HG02642 (cell line): ENCODE measurements around the gene SIGMAR1.
A peak's percentile ranks its signal among the peaks of the same experiment; 100 is the strongest.

Source experiments
- ATAC-seq: cut with Tn5 transposase; IDR thresholded peaks from one replicate; pipeline ENCODE4 v1.9.1; 2021; ENCODE audit warnings: mild to moderate bottlenecking; ENCODE audit not compliant: unreplicated experiment, poor library complexity

SIGMAR1 gene

DNA sequence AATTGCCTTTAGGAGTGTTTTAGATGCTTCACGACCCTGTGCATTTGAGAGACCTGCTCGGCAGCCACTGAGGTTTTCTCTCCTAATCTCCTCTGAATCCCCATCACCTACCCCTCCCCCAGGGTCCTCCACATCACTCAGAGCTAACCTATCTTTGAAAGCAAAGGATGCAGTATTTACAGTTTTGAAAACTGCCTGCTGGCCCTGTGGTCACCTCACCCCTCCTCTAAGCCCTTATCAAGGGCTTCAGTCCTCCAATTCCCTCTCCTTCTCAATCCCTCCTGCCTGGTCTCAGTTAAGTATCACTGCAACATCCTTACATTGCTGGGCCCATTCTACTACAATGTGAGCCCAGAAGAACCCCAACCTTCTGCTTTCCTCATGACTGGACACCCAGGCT, 30.3 kb downstream of the SIGMAR1 start:
- no peak for ATAC-seq

DNA sequence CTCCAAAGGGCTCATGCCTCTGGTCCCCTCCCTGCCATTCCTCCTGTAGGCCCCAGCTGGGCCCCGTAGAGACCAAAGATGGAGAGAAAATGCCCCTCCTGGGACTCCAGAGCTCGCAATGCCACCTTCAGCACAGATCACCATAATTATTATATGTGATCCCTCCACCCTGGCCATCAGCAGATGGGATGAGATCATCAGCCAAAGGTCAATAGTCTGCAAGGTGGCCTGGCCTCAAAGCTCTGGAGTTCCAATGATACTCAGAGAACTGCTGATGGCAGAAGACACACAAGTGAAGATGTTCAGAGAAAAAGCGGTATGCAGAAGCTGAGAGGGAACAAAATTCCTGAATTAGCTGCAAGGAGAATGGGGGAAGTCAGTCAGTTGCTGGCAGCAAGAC, 30.7 kb downstream of the SIGMAR1 start:
- ATAC-seq: no peak

DNA sequence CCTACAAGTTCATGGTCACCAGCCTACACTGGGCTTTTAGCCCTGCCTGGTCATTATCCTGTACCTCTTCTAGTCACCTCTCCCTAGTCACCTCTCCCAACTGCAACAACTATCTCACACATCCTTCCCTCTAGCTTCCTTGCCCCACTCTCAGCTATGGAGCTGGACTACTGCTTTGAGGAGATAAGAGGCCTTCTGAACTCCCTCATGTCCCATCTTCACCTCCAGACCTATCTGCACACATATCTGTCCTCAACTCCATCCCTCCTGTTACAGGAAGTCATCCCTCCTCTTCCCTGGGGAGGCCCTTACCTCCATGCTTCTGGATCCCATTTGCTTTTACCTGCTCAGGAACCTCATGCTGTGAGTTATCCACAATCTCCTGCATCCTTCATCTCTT, 31.4 kb downstream of the SIGMAR1 start:
- ATAC-seq: no peak

DNA sequence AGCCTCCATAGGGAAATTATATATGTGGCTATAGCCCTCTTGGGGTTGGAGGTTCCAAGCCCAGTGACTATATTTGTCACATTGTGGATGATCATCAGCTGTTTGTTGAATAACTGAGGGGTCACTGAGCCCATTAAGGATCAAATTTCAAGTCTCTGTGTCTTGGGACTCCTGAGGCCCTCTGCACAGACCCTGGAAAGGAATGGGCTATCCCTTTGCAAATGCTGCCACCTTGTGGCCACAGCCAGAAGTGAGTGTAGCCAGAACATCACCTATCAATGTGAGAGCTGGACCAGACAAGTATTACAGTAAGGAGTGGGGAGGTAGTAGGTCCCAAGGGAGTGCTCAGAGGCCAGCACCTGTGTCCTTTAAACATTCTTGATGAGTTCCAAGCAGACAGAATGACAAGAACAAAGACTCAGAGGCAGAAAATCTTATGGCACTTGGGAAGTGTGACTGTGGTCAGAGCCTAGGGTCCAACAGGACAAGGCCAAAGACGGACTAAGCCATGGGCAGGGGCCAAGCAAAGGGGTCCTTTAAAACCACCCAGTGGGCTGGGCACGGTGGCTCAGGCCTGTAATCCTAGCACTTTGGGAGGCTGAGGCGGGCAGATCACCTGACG, 33.9 kb downstream of the SIGMAR1 start:
- peak; percentile 66 for ATAC-seq

DNA sequence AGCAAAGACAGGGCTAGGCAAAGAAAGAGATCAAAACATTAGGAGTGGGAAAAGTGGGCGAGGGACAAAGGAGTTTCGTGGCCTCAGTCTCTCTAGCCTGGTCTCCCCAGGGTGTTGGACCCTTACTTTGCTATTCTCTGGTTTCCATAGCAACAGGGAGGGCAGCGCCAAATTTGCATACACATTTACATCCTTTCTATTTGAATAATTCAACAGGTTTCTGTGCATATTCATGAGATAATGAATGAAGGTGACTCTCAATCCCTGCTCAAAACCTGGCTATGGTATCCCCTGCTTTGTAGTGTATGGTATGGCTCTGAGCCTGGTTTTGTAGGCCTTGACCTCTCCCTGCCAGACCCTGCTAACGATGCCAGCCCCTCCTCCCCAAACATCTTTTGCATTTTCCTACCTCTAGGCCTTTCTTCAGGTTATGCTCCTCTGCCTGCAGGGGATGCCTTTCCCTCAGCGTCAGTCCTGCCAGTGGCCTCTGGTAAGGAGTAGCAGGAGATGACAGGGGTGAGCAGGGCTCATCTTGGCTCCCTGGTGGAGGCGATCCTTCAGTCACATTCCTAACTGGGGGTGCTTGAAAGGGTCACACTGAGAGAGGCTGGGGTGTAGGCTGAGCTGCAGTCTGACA, 35.5 kb downstream of the SIGMAR1 start:
- no peak for ATAC-seq

DNA sequence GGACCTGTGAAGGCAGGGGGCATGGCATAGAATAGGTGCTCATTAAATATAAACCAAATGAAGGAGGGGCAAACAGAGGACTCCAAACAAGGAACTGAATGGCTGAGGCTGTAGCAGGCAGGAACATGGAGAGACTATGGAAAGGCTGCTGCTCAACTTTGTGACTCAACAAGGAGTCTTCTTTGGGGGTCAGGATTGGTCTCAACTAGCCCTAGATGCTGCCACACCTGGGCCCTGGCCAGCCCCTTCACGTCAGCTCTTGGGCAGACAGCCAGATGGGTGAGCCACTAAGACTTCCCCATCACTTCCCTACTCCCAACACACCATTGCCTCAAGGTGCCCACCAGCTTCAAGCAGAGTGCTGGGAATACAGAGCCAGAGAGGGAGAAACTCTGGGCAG, 36.7 kb downstream of the SIGMAR1 start:
- no peak for ATAC-seq

DNA sequence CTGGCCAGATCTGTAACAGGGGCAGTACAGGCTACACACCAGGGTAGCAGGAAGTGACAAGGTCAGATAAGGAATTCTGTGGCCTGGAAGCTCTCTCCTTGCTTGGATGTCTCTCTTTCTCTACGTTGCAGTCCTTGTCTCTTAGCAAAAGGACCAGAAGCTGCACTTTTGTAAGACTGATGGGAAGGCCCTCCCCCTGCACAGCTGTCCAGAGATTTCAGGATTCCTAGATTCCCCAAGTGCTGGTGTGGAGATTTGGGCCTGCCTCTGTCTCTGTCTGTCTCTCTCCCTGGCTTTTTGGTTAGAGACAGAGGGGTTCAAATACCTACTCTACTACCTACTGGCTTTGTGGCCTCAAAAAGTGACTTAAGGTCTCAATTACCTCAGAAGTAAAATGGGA, 38.0 kb downstream of the SIGMAR1 start:
- ATAC-seq: no peak

DNA sequence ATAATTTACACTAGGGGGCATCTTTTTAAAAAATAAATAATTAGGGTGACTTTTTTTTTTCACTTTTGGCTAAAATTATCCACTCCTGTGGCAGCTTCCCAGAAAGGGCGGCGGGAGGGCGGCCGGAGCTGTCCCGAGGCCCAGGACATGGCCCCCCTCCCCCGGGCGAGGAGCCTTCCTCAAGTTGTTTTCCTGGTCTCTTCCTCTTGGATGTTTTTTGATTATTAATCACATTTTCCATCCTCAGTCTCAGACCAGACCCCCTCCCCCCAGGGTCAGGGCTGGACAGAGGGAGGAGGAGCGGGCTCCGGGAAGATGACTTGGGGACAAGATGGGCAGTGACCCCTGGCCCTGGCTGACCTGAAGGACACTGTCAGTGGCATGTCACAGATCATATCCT, 43.4 kb downstream of the SIGMAR1 start:
- ATAC-seq: no peak

DNA sequence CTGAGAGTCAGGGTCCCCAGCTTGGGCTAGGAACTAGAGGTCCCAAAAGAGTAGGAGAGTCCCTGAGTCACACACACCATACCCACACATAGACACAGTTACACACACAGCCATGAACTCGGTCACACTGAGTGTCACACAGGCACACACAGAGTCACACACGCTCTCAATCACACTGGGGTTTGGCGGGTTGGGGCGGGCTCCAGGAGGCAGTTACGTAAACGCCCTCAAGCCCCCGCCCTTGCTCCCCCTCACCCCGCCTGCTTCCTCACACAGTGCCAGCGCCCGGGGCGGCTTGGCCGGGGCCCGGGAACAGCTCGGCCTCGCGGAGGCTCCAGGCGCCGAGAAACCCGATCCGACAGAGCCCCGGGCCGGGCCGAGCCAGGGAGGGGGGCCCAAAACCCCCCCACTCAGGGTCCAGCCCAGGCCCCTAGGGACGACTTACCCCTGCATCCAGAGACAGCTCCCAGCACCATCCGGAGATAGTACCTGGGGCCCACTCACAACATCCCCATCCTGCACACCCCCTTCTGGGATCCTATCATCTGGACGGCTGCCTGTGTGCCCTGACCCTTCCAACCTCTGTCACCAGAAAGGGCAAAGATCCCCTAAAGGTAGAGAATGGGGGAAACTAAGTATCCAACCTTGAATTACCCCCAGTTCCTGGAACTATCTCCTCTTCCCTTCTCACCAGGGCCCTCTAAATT, 44.5 kb downstream of the SIGMAR1 start:
- ATAC-seq: no peak

DNA sequence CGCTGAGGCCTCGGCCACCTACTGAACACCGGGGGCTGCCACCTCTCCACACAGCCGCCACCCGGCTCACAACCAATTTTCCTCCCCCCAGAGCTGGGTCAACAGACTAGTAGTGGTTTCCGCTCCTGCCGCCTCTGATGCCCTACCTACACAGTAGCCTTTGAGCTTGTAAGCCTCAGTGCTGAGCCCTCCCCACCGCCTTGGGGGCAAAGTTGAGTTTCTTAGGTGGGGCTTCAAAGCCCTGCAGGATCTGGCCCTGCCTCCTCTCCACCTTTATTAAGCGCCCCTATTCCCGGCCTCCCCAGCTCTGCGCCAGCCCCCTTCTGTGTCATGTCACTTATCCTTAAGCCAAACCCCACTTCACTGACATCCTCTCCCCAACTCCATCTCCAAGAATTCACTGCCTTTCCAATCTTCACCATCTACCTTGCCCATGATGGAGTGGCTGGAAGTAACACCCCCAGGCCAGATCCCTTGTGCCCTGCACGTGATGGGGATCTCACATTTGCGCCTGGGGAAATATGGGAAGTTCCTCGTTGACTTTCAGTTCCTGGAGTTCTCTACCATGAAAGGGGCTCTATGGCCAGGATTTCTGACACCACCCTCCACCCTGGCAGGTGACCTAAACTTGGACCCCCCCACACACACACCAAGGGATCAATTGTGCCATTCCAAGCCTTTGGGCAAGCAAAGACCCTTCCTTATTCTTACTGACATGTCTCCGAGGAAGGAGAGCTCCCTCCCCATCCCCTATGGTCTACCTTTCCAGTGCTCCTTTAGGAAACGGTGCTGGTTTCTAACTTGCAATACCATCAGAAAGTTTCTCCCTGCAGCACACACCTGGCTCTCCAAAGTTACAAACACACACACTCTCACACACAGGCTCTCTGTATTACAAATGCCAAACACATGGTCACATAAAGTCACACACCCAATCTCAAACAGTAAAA, 45.4 kb downstream of the SIGMAR1 start:
- no peak for ATAC-seq

DNA sequence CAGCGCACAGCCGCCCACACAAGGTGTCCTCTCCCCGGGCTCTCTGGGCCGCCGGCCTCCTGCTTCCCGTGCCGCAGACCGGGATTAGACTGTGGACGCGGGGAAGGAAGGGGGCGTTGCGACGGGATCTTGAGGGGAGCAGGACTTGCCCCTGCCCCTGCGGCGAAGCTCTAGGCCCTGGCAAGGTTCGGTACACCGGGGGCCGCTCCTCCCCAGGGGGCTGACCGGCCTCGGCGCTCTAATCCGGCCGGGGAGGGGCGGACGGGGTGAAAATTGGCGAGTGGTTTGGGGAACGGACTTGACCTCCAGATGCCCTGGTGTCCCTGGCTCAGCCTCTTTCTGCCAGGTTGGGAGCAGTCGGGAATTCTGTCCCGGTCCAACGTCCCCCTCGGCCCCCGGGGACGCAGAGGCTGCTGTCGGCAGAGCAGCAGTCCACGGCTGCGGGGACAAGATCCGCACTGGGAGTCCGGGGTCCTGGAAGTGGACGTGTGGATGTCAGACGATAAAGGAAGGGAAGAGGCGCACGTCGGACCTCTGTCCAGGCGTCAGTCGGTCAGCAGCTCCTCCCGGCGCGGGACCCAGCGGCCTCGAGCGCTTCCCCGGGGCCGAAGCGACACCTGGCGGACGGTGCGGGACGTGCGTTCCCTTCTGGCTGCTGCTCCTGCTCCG, 46.2 kb downstream of the SIGMAR1 start:
- ATAC-seq: peak; percentile 75

DNA sequence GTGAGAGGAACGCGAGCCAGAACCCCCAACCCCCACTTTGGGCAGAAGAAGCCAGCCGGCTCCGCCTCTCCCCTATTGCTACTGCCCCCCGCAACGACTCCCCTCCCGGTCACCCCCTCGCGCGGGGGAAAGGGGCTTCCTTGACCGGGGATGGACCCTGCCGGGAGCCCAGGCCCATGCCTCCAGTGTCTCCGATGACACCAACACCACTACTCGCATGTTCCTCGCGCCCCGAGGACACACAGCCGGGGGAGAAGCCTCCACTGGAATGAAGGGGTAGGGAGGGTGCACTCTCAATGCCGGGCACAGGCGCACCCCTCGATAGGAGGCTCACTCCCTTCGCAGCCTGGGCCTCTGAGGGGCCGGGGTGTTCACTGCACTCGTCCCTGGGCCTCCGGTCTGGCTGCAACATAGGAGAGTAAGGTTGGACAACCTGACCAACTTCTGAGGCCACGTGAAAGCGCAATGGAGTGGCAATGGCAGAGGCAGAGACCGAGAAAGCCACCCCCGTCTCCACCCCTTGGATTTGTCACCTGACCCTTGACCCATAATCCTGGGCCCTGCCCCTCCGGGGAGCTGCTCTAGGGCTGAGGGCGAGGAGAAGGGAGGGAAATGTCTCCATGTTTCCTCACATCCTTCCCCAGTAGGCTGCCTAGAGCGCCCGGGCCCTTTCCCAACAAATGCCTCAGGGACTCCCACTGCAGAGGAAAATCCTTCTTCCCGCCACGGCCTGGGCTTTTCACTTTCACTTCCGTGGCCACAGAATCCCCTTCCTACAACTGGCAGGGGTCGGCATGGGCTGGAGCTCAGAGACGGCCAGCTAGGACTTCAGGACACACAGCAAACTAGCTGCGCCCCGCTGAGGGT, 47.0 kb downstream of the SIGMAR1 start:
- ATAC-seq: no peak

DNA sequence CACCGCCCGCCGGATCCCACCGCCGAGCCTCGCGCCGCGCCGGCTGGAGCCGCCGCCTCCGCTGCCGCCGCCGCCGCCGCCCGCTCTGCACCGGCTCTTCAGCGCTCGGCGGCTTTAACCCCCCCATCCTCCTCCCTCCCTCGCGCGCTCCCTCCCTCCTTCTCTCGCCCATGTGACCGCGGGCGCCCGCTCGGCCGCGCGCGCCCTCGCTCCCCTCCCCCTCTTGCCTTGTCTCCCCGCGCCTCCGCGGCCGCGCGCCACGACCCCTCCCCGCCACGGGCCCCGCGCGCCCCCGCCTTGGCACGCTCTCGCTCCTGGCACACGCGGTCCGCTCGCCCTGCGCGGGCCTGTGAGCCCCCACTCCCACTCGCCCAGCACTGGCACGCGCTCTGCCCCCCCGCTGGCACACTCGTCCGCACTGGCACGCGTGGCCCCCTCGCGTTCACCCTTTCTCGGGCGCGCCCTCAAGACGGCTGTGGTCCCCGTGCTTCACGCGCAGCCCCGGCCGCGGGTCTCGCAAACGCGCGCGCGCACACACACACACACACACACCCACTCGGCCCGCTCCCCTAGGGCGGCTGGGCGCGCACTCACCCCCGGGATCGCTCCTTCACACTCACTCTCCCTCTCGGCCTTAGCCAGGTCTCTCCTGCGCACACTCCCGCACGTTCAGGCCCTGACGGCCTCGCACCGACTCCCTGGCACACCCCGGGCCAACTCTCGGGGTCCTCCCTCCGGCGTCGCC, 47.8 kb downstream of the SIGMAR1 start, which contains the start of gene CNTFR:
Gene CNTFR (minus strand): TSS at position 89 of the 745 bp plus-strand sequence. CDS start 20,743 bp downstream, outside the sequence.
- no peak for ATAC-seq

DNA sequence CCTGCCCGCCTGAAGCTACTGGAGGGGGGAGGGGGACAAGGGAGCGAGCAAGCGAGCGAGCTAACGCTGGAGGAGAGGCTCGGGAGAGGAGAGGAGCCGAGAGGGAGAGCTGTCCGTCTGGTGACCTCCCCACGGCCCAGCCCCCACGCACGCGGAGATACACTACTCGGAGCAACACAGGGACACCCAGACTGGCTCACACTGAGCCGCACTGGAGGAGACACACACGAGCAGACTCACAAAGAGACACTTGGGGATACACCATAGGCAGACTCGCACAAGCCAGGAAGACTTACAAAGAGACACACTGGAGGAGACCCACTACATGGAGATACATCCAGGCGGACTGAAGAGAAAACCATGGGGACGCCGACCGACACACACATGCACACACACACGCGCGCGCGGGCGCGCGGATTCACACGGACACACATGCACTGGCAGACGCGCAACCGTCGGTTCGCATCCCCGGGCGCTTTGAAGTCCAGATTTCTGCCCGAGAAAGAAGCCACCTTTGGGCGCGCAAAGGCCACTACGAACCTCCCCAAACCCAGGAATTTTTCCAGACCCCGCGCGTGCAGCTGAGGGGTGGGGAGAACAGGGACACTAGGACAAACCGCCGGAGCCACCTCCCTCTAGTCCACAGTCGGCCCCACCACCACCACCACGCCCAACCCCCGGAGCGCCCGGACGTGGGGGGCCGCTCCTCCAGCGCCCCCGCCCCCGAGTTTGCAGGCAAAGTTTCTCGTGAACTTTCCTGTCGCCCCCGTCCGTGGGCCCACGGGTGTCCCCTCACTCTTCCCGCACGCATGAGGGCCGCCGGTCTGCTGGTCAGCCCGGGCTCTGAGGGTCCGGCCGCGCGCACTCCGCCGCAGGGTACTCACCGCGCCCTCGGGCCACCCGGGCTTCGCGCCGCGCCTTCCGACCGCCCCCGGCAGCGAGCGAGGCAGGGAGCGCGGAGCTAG, 48.6 kb downstream of the SIGMAR1 start:
- ATAC-seq: no peak

DNA sequence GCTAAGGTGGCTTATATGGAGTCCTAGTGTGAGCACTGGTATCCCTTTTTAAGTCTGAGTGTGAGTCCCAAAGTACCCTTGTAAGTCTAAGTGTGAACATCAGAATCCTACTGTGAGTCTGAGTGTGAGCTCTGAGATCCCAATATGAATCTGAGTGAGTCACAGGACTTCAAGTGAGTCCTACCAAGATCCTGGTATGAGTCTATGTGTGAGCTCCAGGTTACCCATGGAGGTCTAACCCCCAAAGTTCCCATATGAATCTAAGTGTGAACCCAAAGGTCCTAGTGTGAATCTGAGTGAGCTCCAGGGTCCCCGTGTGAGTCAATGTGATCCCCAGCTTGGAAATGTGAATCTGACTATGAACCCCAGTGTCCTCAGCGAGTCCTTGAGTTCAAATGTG, 50.3 kb downstream of the SIGMAR1 start:
- ATAC-seq: no peak

DNA sequence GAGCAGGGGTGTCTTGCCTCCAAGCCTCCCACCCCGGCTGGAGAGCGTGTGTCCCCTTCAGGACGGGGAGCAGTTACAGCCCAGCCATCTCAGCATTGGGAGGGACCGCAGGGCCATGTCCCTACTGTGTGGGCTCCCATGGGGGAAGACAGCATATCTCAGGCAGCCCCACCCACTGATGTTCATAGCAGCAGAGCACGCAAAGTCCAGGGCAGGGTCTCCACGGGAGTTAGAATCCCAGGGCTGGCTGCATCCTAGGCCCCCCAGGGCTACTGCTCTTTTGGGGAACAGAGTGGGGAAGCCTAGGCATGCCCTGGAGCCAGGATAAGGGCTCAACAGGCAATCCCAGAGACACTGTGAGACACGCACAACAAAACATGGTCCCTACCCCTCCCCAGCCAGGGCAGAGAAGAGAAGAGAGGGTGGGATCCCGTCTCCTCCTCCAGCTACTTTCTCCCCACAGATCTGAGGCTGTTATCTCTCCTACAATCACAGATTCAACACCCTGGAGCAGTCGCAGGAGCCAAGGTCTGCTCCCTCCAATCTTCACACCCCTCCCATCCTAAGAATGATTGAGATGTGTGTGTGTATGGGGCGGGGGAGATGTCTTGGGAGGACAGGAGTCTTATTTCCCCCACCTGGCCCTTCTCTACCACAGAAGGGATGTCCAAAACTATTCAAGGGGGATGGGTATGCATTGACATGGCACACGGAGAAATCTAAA, 51.5 kb downstream of the SIGMAR1 start:
- ATAC-seq: no peak

DNA sequence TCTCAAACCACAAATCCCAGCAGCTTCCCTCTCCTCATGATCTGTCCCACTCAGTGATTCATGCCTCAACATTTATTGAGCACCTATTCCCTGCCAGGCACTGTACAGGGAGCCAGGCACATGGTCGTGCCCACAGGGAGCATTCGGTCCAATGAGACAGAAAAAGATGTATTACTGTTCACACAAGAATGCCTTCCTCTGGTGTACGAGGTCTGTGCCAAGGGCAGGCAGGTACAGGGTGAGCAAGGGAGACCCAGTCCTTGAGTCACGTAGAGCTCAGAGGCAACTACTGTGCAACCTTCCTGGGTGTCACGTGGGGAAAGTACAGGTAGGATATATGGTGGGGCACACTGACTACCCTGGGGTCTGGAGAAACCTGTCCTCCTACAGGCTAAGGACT, 52.6 kb downstream of the SIGMAR1 start:
- no peak for ATAC-seq
